ENCODE measurements around the gene CREBBP. TPM values are rescaled to one million over a fixed set of nuclear protein-coding genes. Genes with fewer than 3 reads are reported as not detected.

The CREBBP gene
- total RNA-seq, 2 donors from 2014 or later: 82.2 to 143 TPM

- 92% methylated on average over 7 of the region's 7 CpGs for WGBS
- peaks cover 9 to 12% of the 10 kb centered on the region in 2 donors for H3K36me3 ChIP-seq
Observed at GRCh38 chr16:3744018-3744417, 136.5 kb downstream of the CREBBP start.

GRCh38 chr16:3740934-3741333, 139.6 kb downstream of the CREBBP start:
- Histone ChIP-seq H3K27ac (no peak overlapping the region), H3K4me1 (replicated peaks) (no peaks in the 10 kb centered on the region), H3K27me3 (replicated peaks; ENCODE audit: insufficient read depth) (no peaks in the 10 kb centered on the region), H3K9me3 (no peaks in the 10 kb centered on the region), H3K4me3 (no peak overlapping the region), H3K36me3 (peaks cover 10 to 24% of the 10 kb centered on the region in 2 donors)
- no peak for DNase-seq (ENCODE audit: low spot score)
- WGBS: 93% methylated on average over 16 of the region's 16 CpGs
- intact Hi-C loops (cut with DNase I): no loop called here
- no peak for TF ChIP-seq POLR2AphosphoS5 (IDR thresholded peaks at IDR 0.05)
- no peak for TF ChIP-seq POLR2A (IDR thresholded peaks at IDR 0.05)
- no peak for TF ChIP-seq CTCF (IDR thresholded peaks at IDR 0.05)

More at GRCh38 chr16:3744018-3744417, 136.5 kb downstream of the CREBBP start:
- H3K27me3 ChIP-seq (replicated peaks; ENCODE audit: insufficient read depth): no peaks in the 10 kb centered on the region
- intact Hi-C loops (cut with DNase I): no loop called here
- H3K9me3 ChIP-seq: no peaks in the 10 kb centered on the region
- no peak for DNase-seq (ENCODE audit: low spot score)
- no peak overlapping the region for H3K27ac ChIP-seq
- TF ChIP-seq CTCF (IDR thresholded peaks at IDR 0.05) (no peak), POLR2A (IDR thresholded peaks at IDR 0.05) (no peak), POLR2AphosphoS5 (IDR thresholded peaks at IDR 0.05) (no peak)
- H3K4me3 ChIP-seq: no peak overlapping the region
- no peaks in the 10 kb centered on the region for H3K4me1 ChIP-seq (replicated peaks)

GRCh38 chr16:3740186-3740585, 140.3 kb downstream of the CREBBP start:
- no peaks in the 10 kb centered on the region for H3K9me3 ChIP-seq
- no peaks in the 10 kb centered on the region for H3K27me3 ChIP-seq (replicated peaks; ENCODE audit: insufficient read depth)
- 95% methylated on average over 14 of the region's 14 CpGs for WGBS
- no peak for TF ChIP-seq CTCF (IDR thresholded peaks at IDR 0.05)
- TF ChIP-seq POLR2AphosphoS5 (IDR thresholded peaks at IDR 0.05): no peak
- TF ChIP-seq POLR2A (IDR thresholded peaks at IDR 0.05): no peak
- H3K36me3 ChIP-seq: peaks cover 17 to 32% of the 10 kb centered on the region in 2 donors
- no peak overlapping the region for H3K4me3 ChIP-seq
- H3K4me1 ChIP-seq (replicated peaks): no peaks in the 10 kb centered on the region
- DNase-seq (ENCODE audit: low spot score): no peak
- H3K27ac ChIP-seq: no peak overlapping the region
- intact Hi-C loops (cut with DNase I): no loop called here

- H3K27me3 ChIP-seq (replicated peaks; ENCODE audit: insufficient read depth): no peaks in the 10 kb centered on the region
- no peak overlapping the region for H3K4me3 ChIP-seq
- H3K27ac ChIP-seq: no peak overlapping the region
- no peak for TF ChIP-seq CTCF (IDR thresholded peaks at IDR 0.05)
- no peak for TF ChIP-seq POLR2AphosphoS5 (IDR thresholded peaks at IDR 0.05)
- no peak for TF ChIP-seq POLR2A (IDR thresholded peaks at IDR 0.05)
- H3K4me1 ChIP-seq (replicated peaks): no peaks in the 10 kb centered on the region
- H3K36me3 ChIP-seq: peaks cover 17 to 36% of the 10 kb centered on the region in 2 donors
- WGBS: 91% methylated on average over 9 of the region's 9 CpGs
- no peak for DNase-seq (ENCODE audit: low spot score)
- H3K9me3 ChIP-seq: no peaks in the 10 kb centered on the region
- intact Hi-C loops (cut with DNase I): no loop called here
Observed at GRCh38 chr16:3739636-3740035, 140.9 kb downstream of the CREBBP start.

GRCh38 chr16:3738541-3738940, 142.0 kb downstream of the CREBBP start:
- TF ChIP-seq POLR2AphosphoS5 (IDR thresholded peaks at IDR 0.05): no peak
- TF ChIP-seq POLR2A (IDR thresholded peaks at IDR 0.05): no peak
- no peak for TF ChIP-seq CTCF (IDR thresholded peaks at IDR 0.05)
- H3K36me3 ChIP-seq: peaks cover 22 to 44% of the 10 kb centered on the region in 2 donors
- intact Hi-C loops (cut with DNase I): no loop called here

More at GRCh38 chr16:3738541-3738940, 142.0 kb downstream of the CREBBP start:
- Histone ChIP-seq H3K9me3 (no peaks in the 10 kb centered on the region), H3K27ac (no peak overlapping the region), H3K4me1 (replicated peaks) (no peaks in the 10 kb centered on the region), H3K27me3 (replicated peaks; ENCODE audit: insufficient read depth) (no peaks in the 10 kb centered on the region), H3K4me3 (no peak overlapping the region)
- 94% methylated on average over 8 of the region's 8 CpGs for WGBS
- no peak for DNase-seq (ENCODE audit: low spot score)

All from prostate gland (tissue), 2 donors.